22Rv1 (cell line): Measurements from ENCODE around the gene TBC1D19.

Source experiments
- H3K27ac ChIP-seq: fragments of 450-650 bp; 2 replicates; pipeline ENCODE4 v1.5.1; 2017
- ZFX ChIP-seq: fragments of 450-650 bp; IDR thresholded peaks from 2 replicates; pipeline ENCODE4 v1.6.1; 2017; ENCODE audit warnings: antibody characterized with exemption, borderline replicate concordance
- TF ChIP-seq, protein P1 (sequence below): fragments of 450-650 bp; IDR thresholded peaks from 2 replicates; pipeline ENCODE4 v1.5.1; 2017; ENCODE audit warnings: mild to moderate bottlenecking

TBC1D19 gene

DNA sequence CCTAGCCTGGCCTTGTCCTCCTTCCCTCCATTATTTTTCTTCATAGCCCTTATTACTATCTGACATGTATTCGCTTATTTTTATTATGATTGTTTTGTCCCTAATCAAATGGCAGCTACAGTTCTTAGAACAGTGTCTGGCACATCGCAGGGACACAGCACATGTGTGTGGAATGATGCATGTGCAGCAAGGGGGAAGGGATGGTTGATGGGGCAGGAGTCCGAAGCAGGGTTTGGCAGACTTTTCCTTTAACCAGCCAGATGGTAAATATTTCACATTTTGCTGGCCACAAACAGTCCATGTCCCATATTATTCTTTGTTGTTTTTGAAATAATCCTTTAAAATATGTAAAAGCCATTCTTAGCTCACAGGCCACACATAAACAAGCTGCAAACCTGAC lies 148.5 kb downstream of the TBC1D19 start:
- TF ChIP-seq ZFX, result no peak
- TF ChIP-seq, protein P1, sequence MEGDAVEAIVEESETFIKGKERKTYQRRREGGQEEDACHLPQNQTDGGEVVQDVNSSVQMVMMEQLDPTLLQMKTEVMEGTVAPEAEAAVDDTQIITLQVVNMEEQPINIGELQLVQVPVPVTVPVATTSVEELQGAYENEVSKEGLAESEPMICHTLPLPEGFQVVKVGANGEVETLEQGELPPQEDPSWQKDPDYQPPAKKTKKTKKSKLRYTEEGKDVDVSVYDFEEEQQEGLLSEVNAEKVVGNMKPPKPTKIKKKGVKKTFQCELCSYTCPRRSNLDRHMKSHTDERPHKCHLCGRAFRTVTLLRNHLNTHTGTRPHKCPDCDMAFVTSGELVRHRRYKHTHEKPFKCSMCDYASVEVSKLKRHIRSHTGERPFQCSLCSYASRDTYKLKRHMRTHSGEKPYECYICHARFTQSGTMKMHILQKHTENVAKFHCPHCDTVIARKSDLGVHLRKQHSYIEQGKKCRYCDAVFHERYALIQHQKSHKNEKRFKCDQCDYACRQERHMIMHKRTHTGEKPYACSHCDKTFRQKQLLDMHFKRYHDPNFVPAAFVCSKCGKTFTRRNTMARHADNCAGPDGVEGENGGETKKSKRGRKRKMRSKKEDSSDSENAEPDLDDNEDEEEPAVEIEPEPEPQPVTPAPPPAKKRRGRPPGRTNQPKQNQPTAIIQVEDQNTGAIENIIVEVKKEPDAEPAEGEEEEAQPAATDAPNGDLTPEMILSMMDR, result no peak
- no peak overlapping the region for H3K27ac ChIP-seq

DNA sequence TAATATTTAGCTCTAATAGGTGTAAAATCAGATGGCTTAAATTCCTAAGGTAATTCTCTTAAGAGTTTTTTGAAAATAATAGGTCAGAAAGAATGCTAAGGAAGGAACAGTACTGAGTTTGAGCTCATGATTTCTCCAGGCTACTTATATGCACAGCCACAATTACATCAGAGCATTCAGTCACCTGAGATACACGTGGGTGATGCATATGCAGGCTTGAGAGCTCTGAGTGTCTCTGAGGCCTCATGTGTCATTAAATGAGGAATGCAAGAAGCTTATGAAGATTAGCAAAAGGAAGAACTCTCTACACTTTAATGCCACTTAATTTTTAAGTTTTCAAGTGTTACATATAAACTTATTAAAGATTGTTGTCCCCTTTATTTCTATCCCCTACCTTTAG lies 152.7 kb downstream of the TBC1D19 start:
- TF ChIP-seq, protein P1, result no peak
- no peak for TF ChIP-seq ZFX

DNA sequence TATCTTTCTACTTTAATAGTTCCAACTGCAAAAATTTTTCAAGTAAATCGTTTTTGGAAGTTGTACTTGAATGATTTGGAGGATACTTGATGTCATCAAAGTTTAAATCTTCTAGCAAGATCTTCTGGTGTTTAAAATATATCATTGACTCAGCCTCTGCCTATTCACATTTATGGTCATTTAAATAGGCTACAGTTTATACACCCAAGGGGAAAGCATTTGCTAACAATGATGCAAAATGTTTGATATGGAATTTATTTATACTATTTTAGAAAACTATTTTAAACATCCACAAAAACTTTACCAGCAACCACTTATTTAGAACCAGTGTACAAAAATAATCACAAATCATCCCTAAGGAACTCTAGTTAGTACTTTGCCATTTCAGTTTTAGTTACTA lies 153.5 kb downstream of the TBC1D19 start:
- H3K27ac ChIP-seq, result no peak overlapping the region
- no peak for TF ChIP-seq ZFX
- TF ChIP-seq, protein P1, result no peak

More for the DNA sequence above, 152.7 kb downstream of the TBC1D19 start:
- H3K27ac ChIP-seq, result no peak overlapping the region

DNA sequence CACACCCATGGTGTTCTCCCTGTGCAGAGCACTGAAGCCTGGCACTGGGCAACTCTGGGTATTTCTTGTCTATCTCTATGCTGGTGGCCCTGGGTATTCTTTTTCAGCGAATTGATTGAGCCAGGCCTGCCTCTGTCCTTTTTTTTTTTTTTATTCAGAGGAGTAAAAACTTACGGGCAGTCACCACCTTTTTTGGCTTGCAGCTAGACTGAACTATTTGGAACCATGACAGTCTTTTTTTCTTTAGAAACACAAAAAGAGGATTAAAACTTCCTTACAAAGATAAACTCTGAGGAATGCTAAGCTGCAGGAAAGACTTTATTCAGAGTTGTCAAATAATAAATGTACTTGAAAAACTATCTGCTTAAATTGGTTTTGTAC lies 157.6 kb downstream of the TBC1D19 start:
- no peak overlapping the region for H3K27ac ChIP-seq
- TF ChIP-seq ZFX, result no peak
- TF ChIP-seq, protein P1, result no peak

DNA sequence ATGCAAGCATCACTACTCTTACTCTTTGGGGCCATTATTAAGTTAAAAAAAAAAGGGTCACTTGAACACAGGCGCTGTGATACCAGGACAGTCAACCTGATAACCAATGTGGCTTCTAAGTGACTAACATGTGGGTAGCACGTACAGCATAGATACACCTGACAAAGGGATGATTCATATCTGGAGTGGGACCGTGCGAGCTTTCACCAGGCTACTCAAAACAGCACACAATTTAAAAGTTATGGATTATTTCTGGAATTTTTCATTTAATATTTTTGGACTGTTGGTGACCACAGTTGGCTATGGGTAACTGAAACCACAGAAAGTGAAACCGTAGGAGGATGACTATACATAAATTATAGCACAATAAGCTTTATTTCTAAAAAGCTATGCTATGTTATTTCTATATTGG lies 162.9 kb downstream of the TBC1D19 start:
- no peak overlapping the region for H3K27ac ChIP-seq
- TF ChIP-seq, protein P1, result no peak
- no peak for TF ChIP-seq ZFX

DNA sequence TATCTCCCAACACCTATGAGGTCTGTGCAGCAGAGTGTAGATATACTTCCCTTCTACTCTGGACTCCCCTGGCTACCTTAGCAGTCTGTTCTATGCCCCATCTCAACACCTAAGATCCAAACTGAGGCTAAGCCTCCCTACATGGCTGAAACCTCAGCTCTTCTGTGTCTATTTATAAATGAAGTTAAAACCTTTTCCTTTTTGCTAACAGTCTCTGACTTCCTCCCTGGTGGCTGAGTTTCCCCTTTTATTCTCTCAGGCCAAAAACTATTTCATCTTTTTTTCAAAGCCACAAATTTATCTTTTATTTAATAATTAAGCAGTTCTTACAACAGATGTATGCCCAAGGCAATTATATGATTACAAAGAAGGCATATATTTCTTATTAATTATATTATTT lies 164.9 kb downstream of the TBC1D19 start:
- H3K27ac ChIP-seq, result no peak overlapping the region
- no peak for TF ChIP-seq ZFX
- TF ChIP-seq, protein P1, result no peak

DNA sequence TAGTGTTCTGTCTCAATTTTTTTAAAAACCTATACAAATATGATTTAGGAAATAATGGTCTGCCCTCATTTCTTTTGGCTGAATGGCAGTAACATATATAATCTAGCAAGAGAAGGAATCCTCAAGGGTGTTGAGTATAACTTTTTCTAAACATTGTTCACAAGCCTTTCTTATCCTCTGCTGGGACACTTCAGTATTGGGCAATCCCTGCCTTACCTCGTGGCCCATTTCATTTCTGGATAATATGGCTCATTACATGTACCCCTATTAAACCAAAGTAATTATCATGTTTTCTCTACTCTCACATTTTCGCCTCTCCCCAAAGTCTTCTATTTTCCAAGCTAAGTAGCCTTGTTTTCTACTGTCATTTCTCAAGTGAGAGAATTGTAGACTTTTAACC lies 166.0 kb downstream of the TBC1D19 start:
- no peak for TF ChIP-seq ZFX
- TF ChIP-seq, protein P1, result no peak
- no peak overlapping the region for H3K27ac ChIP-seq
